GM19438 (cell line): Measurements from ENCODE around the gene DPYSL5.

Experiments used
- ATAC-seq: cut with Tn5 transposase; IDR thresholded peaks from one replicate; pipeline ENCODE4 v1.9.1; 2021; ENCODE audit warnings: low read depth; ENCODE audit not compliant: unreplicated experiment

The DPYSL5 gene

DNA sequence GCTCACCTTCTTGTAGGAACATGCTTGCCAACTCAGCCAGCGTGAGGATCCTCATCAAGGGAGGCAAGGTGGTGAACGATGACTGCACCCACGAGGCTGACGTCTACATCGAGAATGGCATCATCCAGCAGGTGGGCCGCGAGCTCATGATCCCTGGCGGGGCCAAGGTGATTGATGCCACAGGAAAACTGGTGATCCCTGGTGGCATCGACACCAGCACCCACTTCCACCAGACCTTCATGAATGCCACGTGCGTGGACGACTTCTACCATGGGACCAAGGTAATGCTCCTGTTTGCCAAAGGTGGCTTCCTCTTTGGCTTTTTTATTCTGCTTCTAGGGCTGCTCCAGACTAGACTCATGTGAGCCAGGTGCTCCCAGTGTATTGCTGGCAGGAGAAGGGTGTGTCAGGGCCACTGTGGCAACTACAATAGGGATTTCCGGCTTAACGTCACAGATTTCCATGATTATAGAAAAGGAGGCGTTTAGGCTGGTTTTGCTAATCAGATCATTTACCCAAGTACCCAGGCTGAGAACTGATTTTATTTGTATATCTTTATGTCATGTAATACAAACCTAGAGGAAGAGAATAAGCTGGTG is 50.6 kb downstream of the DPYSL5 start:
- ATAC-seq, result no peak

DNA sequence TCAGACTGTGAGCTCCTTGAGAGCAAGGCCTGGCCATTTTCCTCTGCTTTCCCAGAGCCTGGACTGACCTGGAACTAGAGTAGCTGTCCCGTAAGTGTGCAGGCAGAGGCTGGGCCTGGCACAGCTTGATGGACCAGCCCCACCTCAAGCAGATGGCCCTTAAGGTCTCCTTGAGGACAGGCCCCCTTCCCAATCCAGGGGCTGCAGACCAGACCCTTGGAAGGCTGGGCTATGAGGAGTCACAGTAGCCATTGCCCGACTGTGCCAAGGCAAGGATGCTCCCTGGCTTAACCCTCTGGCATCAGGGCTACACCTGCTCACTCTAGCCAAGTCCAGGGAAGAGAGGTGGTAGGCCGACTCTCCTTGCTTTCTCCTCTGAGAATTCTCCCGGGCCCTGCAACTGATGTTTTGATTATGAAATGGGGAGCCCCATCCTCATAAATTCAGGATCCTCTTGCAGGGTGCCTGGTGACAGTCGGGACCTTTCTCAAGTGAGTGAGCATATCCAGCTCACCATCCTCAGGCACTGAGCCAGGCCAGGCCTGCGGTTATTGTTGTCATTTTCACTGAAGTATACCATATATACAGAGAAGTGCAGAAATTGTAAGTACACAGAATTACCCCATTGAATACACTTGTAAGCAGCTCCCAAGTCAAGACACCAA is 51.7 kb downstream of the DPYSL5 start:
- no peak for ATAC-seq

DNA sequence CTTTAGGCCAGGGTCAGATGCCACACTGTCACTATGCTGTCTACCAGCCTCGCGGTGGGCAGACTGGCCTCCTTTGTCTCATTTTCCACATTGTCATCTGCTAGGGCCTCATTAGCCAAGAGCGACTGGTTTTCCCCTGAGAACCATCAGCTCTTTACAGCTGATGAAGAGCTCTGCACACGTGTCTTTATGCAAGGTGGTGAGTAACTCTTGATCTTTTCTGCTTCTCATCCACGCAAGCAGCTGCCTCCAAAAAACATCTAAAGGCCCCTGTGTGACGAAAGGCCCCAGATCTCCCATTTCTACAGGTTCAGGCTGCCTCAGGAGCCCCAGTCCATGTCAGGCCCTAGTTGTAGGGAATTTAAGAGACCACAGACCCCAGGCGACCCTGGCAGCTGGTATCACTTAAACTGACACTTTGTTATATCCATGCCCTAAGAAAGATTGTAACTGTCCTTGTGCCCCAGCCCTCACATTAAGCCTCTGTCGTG is 52.9 kb downstream of the DPYSL5 start:
- ATAC-seq, result no peak

DNA sequence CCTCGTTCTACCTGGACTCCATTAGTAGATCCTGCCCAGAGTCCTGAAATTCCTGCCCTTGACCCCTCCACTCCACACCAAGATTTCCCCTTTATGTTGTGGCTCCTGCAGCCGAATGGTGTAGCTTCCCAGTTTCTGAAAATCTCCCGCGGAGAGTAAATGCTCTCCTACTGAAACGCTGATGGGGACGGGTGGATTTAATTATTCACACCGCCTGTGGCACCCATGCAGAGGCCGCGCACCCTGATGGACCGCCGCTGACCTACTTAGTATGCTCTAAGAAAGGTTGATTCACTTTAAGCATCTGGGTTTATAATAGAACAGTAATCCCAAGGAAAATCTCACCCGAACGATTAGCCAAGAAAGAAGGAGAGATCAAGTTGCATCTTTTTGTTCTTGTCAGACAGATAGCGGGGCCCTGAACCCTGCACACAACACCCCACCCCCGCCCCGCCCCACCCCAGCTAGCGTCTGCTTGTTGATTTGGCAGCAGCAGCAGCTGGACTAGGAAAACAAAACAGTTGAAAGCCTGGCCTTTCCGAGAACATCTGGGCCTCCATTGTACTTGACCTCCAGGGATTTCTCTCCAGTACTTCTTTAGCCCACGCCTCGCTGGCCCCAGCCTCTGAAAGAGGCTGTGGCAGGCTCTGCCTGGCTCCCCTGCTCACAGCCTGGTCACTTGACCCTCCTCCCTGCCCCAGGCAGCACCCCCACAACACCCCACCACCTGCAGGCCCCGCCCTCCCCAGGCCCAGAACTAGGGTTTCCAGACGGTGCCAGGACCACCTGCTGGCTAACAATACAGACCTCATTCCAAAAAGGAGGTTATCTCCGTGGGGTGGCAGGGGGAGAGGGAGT is 53.6 kb downstream of the DPYSL5 start:
- no peak for ATAC-seq

DNA sequence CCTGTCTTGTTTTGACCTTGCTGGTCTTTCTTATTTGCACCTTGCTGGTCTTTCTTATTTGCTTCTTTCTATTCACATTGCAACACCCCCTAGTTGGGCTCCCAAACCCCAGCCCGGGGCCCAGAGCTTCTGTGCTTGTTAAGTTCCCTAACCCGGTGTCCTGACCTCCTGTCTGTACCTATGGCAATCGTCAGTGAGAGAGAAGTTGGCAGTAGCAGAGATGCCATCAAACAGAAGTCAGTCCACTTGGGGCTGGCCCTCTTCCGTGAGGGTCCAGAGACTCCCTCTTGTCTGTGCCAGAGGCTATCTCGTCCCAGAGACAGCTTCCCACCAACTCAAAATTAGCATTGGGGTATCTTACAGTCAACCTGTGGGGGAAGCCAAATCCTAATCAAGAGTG is 55.7 kb downstream of the DPYSL5 start:
- no peak for ATAC-seq

DNA sequence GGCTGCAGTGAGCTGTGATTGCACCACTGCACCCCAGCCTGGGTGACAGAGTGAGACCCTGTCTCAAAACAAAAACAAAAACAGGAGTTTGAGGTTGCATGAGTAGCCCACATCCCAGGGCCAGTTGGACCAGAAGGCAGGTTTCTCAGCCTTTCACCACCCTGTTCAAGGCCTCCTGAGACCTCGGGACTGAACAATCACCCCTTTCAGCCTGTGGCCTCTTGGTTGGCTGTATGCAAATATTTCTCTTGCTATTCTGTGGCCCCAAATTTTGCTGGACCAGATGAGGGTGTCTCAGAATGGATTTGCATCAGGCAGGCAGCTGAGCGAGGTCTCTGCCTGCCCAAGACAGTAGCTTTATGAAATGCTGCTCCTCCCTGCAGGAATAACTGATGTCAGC is 56.9 kb downstream of the DPYSL5 start:
- peak; percentile 84 for ATAC-seq

DNA sequence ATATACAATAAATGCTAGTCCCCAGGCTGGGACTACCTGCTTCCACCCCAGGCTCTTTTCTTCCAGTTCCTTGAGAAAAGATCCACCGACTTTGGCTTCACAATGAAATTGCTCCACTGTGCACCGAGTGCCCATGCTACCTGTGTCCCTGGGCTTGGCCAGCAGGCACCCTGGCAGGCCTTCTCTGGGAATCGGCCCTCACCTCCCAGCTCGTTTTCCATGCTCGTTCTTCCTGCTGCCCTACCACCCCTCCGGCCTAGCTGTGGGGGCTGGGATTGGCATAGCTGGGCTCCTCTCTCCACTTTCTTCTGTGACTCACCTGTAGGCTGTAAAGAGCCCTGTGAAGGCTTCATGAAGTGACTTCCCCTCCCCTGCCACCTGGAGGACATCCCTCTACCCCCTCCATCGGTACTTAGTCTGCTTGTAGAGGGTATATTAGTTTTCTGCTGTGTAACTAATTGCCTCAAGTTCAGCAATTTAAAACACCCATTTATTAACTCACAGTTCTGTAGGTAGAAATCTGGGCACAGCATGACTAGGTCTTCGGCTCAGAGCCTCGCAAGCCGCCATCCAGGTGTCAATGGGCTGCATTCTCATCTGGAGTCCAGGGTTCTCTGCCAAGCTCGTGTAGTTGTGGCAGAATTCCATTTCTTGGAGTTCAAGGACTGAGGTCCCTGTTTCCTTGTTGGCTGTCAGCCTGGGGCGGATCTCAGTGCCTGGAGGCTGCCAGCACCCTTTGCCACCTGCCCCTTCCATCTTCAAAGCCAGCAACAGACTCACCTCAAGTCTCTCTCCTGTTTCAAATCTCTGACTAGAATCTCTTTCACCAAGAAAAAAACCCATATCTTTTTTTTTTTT is 57.6 kb downstream of the DPYSL5 start:
- no peak for ATAC-seq

DNA sequence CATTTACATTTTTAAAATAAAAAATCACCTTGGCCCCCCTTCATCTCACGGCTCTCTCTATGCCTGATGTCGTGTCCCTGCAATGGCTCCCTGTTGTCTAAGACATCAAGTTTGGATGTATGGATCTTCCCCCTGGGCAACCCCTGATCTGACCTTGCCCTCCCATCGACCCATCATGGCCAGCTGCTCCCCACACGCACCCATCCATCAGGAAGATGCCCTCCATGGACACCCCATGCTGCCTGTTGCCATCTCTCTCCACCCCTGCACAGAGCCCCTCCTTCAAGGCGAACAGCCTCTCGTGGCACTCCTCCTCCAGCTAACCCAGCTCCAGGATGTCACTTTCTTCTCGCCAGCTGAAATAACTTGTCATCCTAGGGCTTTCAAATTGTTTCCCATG is 59.5 kb downstream of the DPYSL5 start:
- ATAC-seq, result no peak

DNA sequence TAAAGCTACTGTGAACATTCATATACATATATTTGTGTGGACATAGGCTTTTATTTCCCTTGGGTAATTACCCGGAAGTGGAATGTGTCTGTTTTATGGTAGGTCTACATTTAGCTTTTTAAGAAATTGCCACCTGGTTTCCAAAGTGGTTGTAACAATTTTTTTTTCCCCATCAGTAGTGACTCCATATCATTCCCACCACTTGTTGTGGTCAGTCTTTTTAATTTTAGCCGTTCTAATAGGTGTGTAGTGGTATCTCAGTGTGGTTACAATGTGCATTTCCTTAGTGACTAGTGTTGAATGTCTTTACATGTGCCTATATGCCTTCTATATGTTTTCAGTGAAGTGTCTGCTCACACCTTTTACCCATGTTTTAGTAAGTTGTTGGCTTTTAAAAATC is 62.2 kb downstream of the DPYSL5 start:
- ATAC-seq, result no peak

DNA sequence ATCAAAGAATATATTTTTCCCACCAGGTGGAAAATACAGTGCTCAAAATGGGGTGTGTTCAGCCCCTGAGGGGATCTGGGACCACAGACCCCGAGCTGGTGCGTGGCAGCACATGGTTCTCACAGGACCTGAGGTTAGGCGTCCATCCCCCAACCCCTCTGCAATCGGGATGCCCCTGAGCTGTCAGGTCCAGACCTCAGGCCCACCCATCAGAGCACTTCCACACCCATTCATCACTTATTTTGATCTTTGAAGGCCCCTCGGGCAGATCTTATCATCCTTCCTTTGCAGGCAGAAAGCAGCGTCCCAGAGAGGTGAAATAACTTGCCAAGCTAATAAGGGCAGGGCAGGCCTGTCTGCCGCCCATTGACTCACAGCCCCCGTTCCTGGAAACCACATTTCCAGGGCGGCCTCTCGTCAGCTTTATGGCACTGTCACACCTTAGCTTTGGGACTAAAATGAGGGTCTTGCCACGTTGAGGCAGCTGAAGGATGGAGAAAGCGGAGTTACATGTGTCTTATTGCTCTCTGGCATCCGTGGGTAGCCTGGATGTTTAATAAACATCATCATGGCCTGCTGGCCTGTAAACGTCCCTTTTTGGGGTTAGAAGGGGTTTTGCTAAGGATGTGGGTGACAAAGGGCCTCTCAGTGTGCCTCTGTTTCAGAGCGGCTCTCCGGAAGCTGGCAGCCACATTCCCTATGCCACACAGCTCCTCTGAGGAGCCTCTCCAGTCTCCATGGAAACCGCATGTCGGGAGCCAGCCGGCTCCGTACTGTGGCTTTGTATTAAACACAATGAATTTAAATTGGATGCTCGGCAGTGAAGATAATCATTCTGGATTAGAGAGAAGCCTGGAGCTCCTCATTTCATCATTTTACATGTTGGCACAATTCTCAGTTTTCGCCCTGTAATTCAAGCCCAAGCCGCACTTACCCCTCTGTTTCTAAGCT is 64.3 kb downstream of the DPYSL5 start:
- ATAC-seq, result no peak

DNA sequence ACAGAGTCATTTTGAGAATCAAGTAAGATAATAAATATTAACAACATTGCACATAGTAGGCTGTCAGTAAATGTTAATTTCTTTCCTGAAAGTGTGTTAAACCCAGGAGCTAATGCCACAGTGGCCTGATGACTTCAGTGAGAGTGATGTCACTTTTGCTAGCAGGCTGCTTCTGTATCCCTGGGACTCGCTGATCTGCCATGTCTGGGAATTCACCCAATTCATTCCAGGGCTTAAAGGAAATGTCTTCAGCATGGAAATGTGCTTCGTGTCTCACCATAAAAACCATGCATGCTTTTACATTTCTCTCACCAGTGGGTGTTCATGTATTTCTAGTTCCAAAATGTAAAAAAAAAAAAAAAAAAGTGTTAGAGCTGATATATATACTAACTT is 65.7 kb downstream of the DPYSL5 start:
- no peak for ATAC-seq

DNA sequence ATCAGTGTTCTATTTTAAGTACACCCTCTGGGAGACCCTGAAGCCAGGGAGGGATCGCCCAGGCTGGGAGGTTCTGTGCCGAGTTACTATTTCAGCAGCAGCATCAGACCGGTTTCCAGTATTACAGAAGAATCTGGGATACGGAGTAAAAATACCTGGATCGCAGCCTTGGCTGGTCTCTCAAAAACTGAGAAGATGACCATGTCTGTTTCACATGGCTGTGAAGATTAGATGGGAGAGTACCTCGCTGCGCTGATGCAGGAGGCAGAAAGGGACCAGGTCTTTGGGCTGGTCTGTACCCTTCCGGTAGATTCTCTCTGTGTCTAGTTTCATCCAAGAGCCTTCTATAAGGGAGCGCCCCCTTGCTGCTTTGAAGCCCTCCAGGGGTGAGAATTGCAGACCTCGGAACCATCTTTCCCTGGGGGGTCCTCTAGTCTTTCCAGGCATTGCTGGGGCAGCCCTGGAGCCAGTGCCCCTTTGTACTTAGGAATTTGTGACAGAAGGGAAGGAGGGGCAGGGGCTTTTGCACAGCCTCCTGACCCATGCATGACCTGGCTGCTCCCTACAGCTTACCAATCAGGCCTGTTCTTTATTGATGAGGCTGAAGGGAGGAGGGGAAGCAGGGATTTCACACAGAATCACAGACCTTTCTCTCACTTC is 66.2 kb downstream of the DPYSL5 start:
- ATAC-seq, result no peak

DNA sequence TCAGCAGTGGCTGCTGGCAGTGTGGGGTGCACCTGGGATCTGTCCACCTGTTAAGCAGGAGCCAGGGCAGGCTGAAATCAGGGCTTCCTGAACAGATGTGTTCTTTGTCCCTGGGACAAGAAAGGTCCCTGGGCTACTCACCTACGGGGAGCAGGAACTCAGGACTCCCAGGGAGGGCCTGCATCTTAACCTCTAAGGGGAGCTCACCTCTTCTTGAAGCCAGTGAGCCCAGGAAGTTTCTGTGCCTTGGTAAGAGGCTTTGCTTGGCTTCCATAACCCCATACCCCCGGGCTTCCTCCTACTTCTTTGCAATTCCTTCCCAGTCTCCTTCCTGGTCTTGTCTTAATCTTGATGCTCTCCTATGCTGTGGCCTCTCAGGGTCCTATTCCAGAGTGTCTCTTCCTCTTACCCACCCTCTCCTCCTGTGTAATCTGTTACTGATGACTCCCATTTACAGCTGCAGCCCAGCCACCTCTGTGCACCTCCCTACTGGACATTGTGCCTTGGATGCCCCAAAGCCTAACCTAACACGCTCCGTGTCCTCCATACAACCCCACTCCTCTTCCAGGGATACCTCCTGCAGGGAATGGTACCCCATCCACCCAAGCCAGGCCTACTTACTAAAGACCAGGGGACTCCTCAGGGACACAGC is 66.9 kb downstream of the DPYSL5 start:
- no peak for ATAC-seq

DNA sequence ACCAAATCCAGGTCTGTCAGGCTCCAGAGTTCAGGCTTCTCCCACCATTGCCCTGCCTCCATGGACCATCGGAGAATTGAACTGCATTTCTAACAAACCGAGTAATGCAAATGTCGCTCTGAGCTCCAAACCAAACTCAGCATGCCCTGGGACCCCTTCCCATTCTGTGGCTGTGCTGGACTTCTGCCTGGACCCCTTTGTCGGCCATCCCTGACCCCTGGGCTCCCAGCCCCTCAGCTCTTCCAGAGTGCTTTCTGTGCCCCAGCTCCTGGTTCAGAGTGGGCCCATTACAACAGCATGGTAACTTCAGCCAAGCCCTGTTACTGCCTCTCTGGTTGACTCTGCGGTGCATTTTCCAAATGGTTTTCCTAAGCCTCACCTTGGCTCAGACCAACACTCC is 67.4 kb downstream of the DPYSL5 start:
- ATAC-seq, result no peak

DNA sequence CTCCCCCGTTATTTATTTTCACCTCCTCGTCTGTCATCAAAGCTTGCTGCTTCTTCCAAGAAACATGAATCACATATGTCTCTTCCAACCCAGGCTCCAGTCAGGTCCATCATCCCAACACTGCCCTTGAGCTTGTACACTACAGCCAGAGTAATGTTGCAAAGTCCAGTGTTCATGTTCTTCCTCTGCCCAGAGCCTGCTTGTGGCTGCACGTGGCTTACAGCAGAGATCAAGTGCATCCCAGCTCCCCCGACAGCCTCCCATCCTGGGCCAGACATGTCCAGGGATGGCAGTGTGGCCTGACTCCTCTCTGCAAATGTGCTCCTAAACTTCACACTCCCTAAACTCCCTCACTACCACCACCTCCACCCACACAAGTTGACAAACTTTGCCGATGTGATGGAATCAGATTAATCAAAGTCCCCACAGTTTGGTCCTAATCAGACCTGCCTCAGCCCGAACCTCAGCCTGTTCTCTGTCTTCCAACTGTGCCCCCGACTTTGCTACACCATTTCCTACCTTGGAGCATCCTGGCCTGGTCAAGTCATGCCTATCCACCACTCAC is 68.3 kb downstream of the DPYSL5 start:
- no peak for ATAC-seq

DNA sequence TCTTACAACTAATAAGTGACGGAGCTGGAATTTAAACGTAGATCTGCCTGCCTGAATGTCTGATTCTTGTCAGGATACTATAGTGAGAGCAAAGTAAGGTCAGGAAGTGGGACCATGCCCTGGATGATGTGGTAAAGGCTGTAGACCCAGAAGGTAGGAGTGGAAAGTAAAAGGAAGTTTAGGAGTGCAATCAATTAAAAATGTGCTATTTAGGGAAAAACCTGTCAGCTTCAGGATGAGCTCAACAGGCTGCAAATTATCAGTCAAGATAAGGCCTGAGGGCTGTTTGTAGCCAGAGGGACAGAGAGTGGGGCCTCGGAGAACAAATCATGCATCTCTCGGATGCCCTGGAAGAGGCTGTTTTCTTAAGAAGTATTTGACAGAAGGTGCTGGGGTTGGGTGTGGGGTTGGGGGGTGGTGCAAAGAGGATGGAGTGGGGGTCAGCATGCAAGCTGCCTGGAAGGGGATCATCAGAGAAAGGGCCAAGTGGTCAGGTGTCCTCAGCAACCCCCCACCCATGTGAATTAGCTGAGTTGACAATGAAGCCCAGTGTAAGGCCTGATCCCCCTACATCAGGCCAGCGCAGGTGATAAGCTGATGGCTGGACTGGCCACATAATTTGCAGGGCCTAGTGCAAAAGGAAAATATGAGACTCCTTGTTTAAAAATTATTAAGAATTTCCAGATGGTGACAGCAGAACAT is 69.4 kb downstream of the DPYSL5 start:
- ATAC-seq, result no peak

DNA sequence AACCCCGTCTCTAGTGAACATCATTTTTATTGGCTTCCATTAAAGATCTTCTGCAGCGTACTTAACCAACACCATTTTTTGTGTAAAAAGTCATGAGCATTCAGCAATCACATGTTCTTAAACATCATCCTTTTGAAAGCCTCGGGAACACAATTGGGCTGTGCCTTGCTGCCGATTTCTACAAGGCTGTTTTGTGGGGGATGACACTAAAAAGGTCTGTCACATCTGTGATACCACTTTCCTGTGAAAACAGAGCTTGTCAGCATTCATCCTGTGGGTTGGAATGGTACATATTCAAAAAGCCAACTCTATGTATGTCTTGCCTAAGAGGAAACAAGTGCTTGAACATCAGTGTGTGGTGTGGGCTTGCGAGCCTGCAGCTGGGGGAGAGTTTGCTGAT is 73.4 kb downstream of the DPYSL5 start:
- no peak for ATAC-seq
